ENCODE results near the gene CAMTA1.

Gene CAMTA1

GRCh38 chr1:7360526-7360925 is 575.3 kb downstream of the CAMTA1 start (continued):
- TF ChIP-seq CREB5 (CRISPR knock-in tag; IDR thresholded peaks at IDR 0.05; ENCODE audit: low read depth): no peak
- TF ChIP-seq PATZ1 (CRISPR knock-in tag; IDR thresholded peaks at IDR 0.05; ENCODE audit: borderline replicate concordance): no peak
- TF ChIP-seq ZNF8 (CRISPR knock-in tag; IDR thresholded peaks at IDR 0.05): no peak
- TF ChIP-seq BACH2 (CRISPR knock-in tag; IDR thresholded peaks at IDR 0.05; ENCODE audit: borderline replicate concordance): no peak

- no peak for ATAC-seq
- TF ChIP-seq ZNF8 (CRISPR knock-in tag; IDR thresholded peaks at IDR 0.05): no peak
- no peak for TF ChIP-seq BACH2 (CRISPR knock-in tag; IDR thresholded peaks at IDR 0.05; ENCODE audit: borderline replicate concordance)
- TF ChIP-seq CSDC2 (CRISPR knock-in tag; IDR thresholded peaks at IDR 0.05): no peak
- no peak for TF ChIP-seq TOX (CRISPR knock-in tag; IDR thresholded peaks at IDR 0.05; ENCODE audit: borderline replicate concordance)
- TF ChIP-seq RARB (CRISPR knock-in tag; IDR thresholded peaks at IDR 0.05): no peak
- no peak for TF ChIP-seq OSR1 (CRISPR knock-in tag; IDR thresholded peaks at IDR 0.05)
- no peak for TF ChIP-seq GLIS3 (CRISPR knock-in tag; IDR thresholded peaks at IDR 0.05)
Observed at GRCh38 chr1:7362947-7363346, 577.7 kb downstream of the CAMTA1 start.

GRCh38 chr1:7363450-7363849 is 578.2 kb downstream of the CAMTA1 start:
- no peak for TF ChIP-seq ISL1 (CRISPR knock-in tag; IDR thresholded peaks at IDR 0.05)
- no peak for TF ChIP-seq GLIS3 (CRISPR knock-in tag; IDR thresholded peaks at IDR 0.05)
- TF ChIP-seq ZFP30 (CRISPR knock-in tag; IDR thresholded peaks at IDR 0.05): no peak
- TF ChIP-seq CSRNP3 (CRISPR knock-in tag; IDR thresholded peaks at IDR 0.05): no peak
- no peak for TF ChIP-seq BACH2 (CRISPR knock-in tag; IDR thresholded peaks at IDR 0.05; ENCODE audit: borderline replicate concordance)
- TF ChIP-seq CSDC2 (CRISPR knock-in tag; IDR thresholded peaks at IDR 0.05): no peak
- no peak for TF ChIP-seq RARB (CRISPR knock-in tag; IDR thresholded peaks at IDR 0.05)
- no peak for TF ChIP-seq ESRRG (CRISPR knock-in tag; IDR thresholded peaks at IDR 0.05)
- no peak for TF ChIP-seq TCF4 (CRISPR knock-in tag; IDR thresholded peaks at IDR 0.05; ENCODE audit: borderline replicate concordance)
- no peak for TF ChIP-seq CREB5 (CRISPR knock-in tag; IDR thresholded peaks at IDR 0.05; ENCODE audit: low read depth)
- no peak for ATAC-seq

- ATAC-seq: no peak
- no peak for TF ChIP-seq ZNF8 (CRISPR knock-in tag; IDR thresholded peaks at IDR 0.05)
- TF ChIP-seq SNAI2 (CRISPR knock-in tag; IDR thresholded peaks at IDR 0.05): no peak
- TF ChIP-seq ARNTL (CRISPR knock-in tag; IDR thresholded peaks at IDR 0.05; ENCODE audit: borderline replicate concordance, low read depth): no peak
- TF ChIP-seq CREB5 (CRISPR knock-in tag; IDR thresholded peaks at IDR 0.05; ENCODE audit: low read depth): no peak
- no peak for TF ChIP-seq ESRRG (CRISPR knock-in tag; IDR thresholded peaks at IDR 0.05)
- TF ChIP-seq ZC3H10 (CRISPR knock-in tag; IDR thresholded peaks at IDR 0.05): no peak
- no peak for TF ChIP-seq ZFP30 (CRISPR knock-in tag; IDR thresholded peaks at IDR 0.05)
- no peak for TF ChIP-seq CSDC2 (CRISPR knock-in tag; IDR thresholded peaks at IDR 0.05)
- no peak for TF ChIP-seq ZFP3 (CRISPR knock-in tag; IDR thresholded peaks at IDR 0.05)
- TF ChIP-seq TOX (CRISPR knock-in tag; IDR thresholded peaks at IDR 0.05; ENCODE audit: borderline replicate concordance): no peak
- no peak for TF ChIP-seq ZNF565 (CRISPR knock-in tag; conservative IDR thresholded peaks at IDR 0.05; ENCODE audit: low read depth)
- TF ChIP-seq BACH2 (CRISPR knock-in tag; IDR thresholded peaks at IDR 0.05; ENCODE audit: borderline replicate concordance): no peak
- TF ChIP-seq POU6F1 (CRISPR knock-in tag; IDR thresholded peaks at IDR 0.05; ENCODE audit: borderline replicate concordance, low read depth): no peak
- TF ChIP-seq TSHZ2 (CRISPR knock-in tag; IDR thresholded peaks at IDR 0.05): no peak
- TF ChIP-seq PPARA (CRISPR knock-in tag; IDR thresholded peaks at IDR 0.05; ENCODE audit: borderline replicate concordance): no peak
- no peak for TF ChIP-seq TCF4 (CRISPR knock-in tag; IDR thresholded peaks at IDR 0.05; ENCODE audit: borderline replicate concordance)
- no peak for TF ChIP-seq OSR1 (CRISPR knock-in tag; IDR thresholded peaks at IDR 0.05)
- no peak for TF ChIP-seq ZNF70 (CRISPR knock-in tag; IDR thresholded peaks at IDR 0.05)
Observed at GRCh38 chr1:7365706-7366105, 580.5 kb downstream of the CAMTA1 start.
